ENCODE results near the gene POU2AF3.

- no peak for TF ChIP-seq CTCF (IDR thresholded peaks at IDR 0.05)
- no peak for TF ChIP-seq EZH2 (IDR thresholded peaks at IDR 0.05; ENCODE audit: borderline replicate concordance, insufficient read depth, low read depth, low read length, poor library complexity, severe bottlenecking)
These were observed 3.4 kb downstream of the POU2AF3 start for GRCh38 chr11:111301842-111302118.
